H1 (cell line): ENCODE results near the gene HPCAL4. TPM values are rescaled to one million over a fixed set of nuclear protein-coding genes. Genes with fewer than 3 reads are reported as not detected.

Experiments used
- CTCF ChIA-PET: fragments of 300-600 bp; sonication (Branson Sonifier 250); formaldehyde crosslinking; loops from one replicate; lab custom pipeline; 2021; ENCODE audit not compliant: partially characterized antibody; lab: Charles Lee
- POLR2A ChIA-PET: fragments of 300-600 bp; sonication (Branson Sonifier 250); formaldehyde crosslinking; loops from one replicate; lab custom pipeline; 2021; ENCODE audit warnings: inconsistent platforms; ENCODE audit not compliant: partially characterized antibody; lab: Charles Lee
- DNase-seq, 2 experiments: peaks; one replicate each; pipeline versions ENCODE4 v3.0.0 to v3.0.0-alpha.2; 2010 to 2022; ENCODE audit warnings: low spot score in 2 of 2, low read depth in 1 of 2, mixed read lengths in 1 of 2
- FAIRE-seq: peaks from 2 replicates; lab custom pipeline; 2011; peaks lifted over from hg19 to GRCh38; lab: Jason Lieb, UNC
- H2AFZ ChIP-seq: 2 replicates; pipeline ENCODE4 v1.8.1; 2012; ENCODE audit warnings: low read length, inconsistent platforms
- H2AK5ac ChIP-seq: 2 replicates; pipeline ENCODE4 v1.6.1; 2013; ENCODE audit warnings: low read depth, low read length
- H2BK120ac ChIP-seq: replicated peaks from 2 replicates; pipeline ENCODE3; 2013; ENCODE audit warnings: low read depth, low read length, inconsistent platforms
- H2BK12ac ChIP-seq: 2 replicates; pipeline ENCODE4 v1.6.1; 2013; ENCODE audit warnings: low read depth, low read length
- H2BK15ac ChIP-seq: 2 replicates; pipeline ENCODE4 v1.6.1; 2013; ENCODE audit warnings: low read length
- H2BK20ac ChIP-seq: 2 replicates; pipeline ENCODE4 v1.6.1; 2013; ENCODE audit warnings: low read length
- H2BK5ac ChIP-seq: 2 replicates; pipeline ENCODE4 v1.6.1; 2013; ENCODE audit warnings: low read depth, low read length
- H3K14ac ChIP-seq: 2 replicates; pipeline ENCODE4 v1.6.1; 2013; ENCODE audit warnings: inconsistent platforms; ENCODE audit not compliant: insufficient read length
- H3K18ac ChIP-seq: 2 replicates; pipeline ENCODE4 v1.6.1; 2013; ENCODE audit warnings: low read length; ENCODE audit errors: extremely low read depth
- H3K23ac ChIP-seq: 2 replicates; pipeline ENCODE4 v1.6.1; 2013; ENCODE audit warnings: inconsistent platforms; ENCODE audit not compliant: insufficient read length
- H3K23me2 ChIP-seq: 2 replicates; pipeline ENCODE4 v1.6.1; 2013; ENCODE audit warnings: low read depth, low read length
- H3K27ac ChIP-seq: 2 replicates; pipeline ENCODE4 v1.6.1; 2011; ENCODE audit warnings: low read depth, low read length, inconsistent platforms
- H3K27me3 ChIP-seq, 4 experiments: replicated peaks in 1 of 4; 1 replicate in 1 of 4; 2 replicates in 3 of 4; pipeline versions ENCODE4 v1.6.1 to v1.8.1; 2011 to 2013; ENCODE audit warnings: low read length in 3 of 4, mild to moderate bottlenecking in 3 of 4, inconsistent platforms in 2 of 4, mixed read lengths in 2 of 4, moderate library complexity in 1 of 4; ENCODE audit not compliant: control insufficient read depth in 3 of 4, insufficient read depth in 3 of 4; ENCODE audit errors: extremely low read depth in 1 of 4
- H3K36me3 ChIP-seq, 4 experiments: 2 replicates each; pipeline versions ENCODE4 v1.6.1 to v1.8.1; 2011 to 2013; ENCODE audit warnings: mild to moderate bottlenecking in 4 of 4, low read length in 3 of 4, moderate library complexity in 2 of 4, control low read depth in 1 of 4, inconsistent platforms in 1 of 4; ENCODE audit not compliant: insufficient read depth in 4 of 4, control insufficient read depth in 2 of 4
- H3K4ac ChIP-seq: replicated peaks from 2 replicates; pipeline ENCODE3; 2013; ENCODE audit warnings: low read length, low read depth, mixed read lengths, inconsistent platforms; ENCODE audit not compliant: insufficient read length
- H3K4me1 ChIP-seq, 4 experiments: replicated peaks in 1 of 4; 1 replicate in 1 of 4; 2 replicates in 3 of 4; pipeline versions ENCODE4 v1.6.1 to v1.8.1; 2011 to 2013; ENCODE audit warnings: low read length in 3 of 4, inconsistent platforms in 2 of 4, mixed read lengths in 1 of 4; ENCODE audit not compliant: insufficient read depth in 4 of 4, control insufficient read depth in 3 of 4
- H3K4me2 ChIP-seq, 2 experiments: 2 replicates each; pipeline versions ENCODE4 v1.6.1 to v1.8.1; 2011 to 2013; ENCODE audit warnings: low read depth in 2 of 2, low read length in 2 of 2, control low read depth in 1 of 2, inconsistent platforms in 1 of 2, mild to moderate bottlenecking in 1 of 2; ENCODE audit not compliant: insufficient read depth in 1 of 2
- H3K4me3 ChIP-seq, 4 experiments: fragments of 200-600, 300-600 bp in 1 of 4; sonication (generic), shearing (Covaris generic), sonication (Bioruptor Twin) in 1 of 4; 2 replicates each; pipeline versions ENCODE4 v1.5.1 to v1.8.1; 2011 to 2016; ENCODE audit warnings: low read length in 4 of 4, low read depth in 3 of 4, control low read depth in 2 of 4, inconsistent platforms in 2 of 4, mild to moderate bottlenecking in 2 of 4, mixed read lengths in 1 of 4, moderate library complexity in 1 of 4; ENCODE audit not compliant: insufficient read depth in 2 of 4; ENCODE audit errors: extremely low read depth in 1 of 4
- H3K56ac ChIP-seq: replicated peaks from 2 replicates; pipeline ENCODE3; 2013; ENCODE audit warnings: low read depth, mild to moderate bottlenecking, mixed read lengths, low read length, inconsistent platforms; ENCODE audit not compliant: insufficient read length
- H3K79me1 ChIP-seq: 2 replicates; pipeline ENCODE4 v1.6.1; 2013; ENCODE audit warnings: low read depth, low read length, control low read depth
- H3K79me2 ChIP-seq, 2 experiments: 2 replicates each; pipeline versions ENCODE4 v1.6.1 to v1.8.1; 2012 to 2013; ENCODE audit warnings: low read length in 2 of 2, mild to moderate bottlenecking in 2 of 2, inconsistent platforms in 1 of 2; ENCODE audit not compliant: insufficient read depth in 2 of 2, control insufficient read depth in 1 of 2
- H3K9ac ChIP-seq, 4 experiments: replicated peaks in 1 of 4; 1 replicate in 1 of 4; 2 replicates in 3 of 4; pipeline versions ENCODE4 v1.6.1 to v1.8.1; 2011 to 2013; ENCODE audit warnings: low read depth in 3 of 4, low read length in 3 of 4, control low read depth in 2 of 4, mild to moderate bottlenecking in 2 of 4, moderate library complexity in 2 of 4, inconsistent platforms in 1 of 4; ENCODE audit errors: extremely low read depth in 1 of 4
- H3K9me3 ChIP-seq, 2 experiments: 2 replicates each; pipeline versions ENCODE4 v1.6.1 to v1.8.1; 2012 to 2013; ENCODE audit warnings: mild to moderate bottlenecking in 2 of 2, moderate library complexity in 2 of 2, control low read depth in 1 of 2, inconsistent platforms in 1 of 2, low read depth in 1 of 2, low read length in 1 of 2, mixed read lengths in 1 of 2; ENCODE audit not compliant: insufficient read depth in 2 of 2
- H4K20me1 ChIP-seq, 2 experiments: replicated peaks in 1 of 2; 2 replicates each; pipeline versions ENCODE3 to v1.8.1; 2011 to 2013; ENCODE audit warnings: inconsistent platforms in 2 of 2, low read length in 2 of 2, mild to moderate bottlenecking in 1 of 2; ENCODE audit not compliant: insufficient read depth in 2 of 2, control insufficient read depth in 1 of 2
- H4K5ac ChIP-seq: 2 replicates; pipeline ENCODE4 v1.6.1; 2013; ENCODE audit warnings: low read length, low read depth, mixed read lengths, inconsistent platforms; ENCODE audit not compliant: insufficient read length
- H4K8ac ChIP-seq: 2 replicates; pipeline ENCODE4 v1.8.0; 2013; ENCODE audit warnings: mild to moderate bottlenecking, moderate library complexity, low read length, inconsistent platforms; ENCODE audit not compliant: insufficient read depth; ENCODE audit errors: extremely low read depth
- H4K91ac ChIP-seq: replicated peaks from 2 replicates; pipeline ENCODE3; 2013; ENCODE audit warnings: low read length, mixed read lengths, inconsistent platforms; ENCODE audit not compliant: insufficient read length
- ASH2L ChIP-seq: fragments of 200-600, 300-600 bp; sonication (generic); IDR thresholded peaks from one replicate; pipeline ENCODE4 v1.7.1; 2017; ENCODE audit warnings: low read length
- BACH1 ChIP-seq: IDR thresholded peaks from 2 replicates; pipeline ENCODE4 v1.6.1; 2012; ENCODE audit warnings: low read length, improper control_type of control experiment
- CBX8 ChIP-seq: fragments of 300-800, 300-1000 bp; sonication (generic); IDR thresholded peaks from 2 replicates; pipeline ENCODE4 v1.7.1; 2016; ENCODE audit warnings: low read depth, low read length, borderline replicate concordance
- CTBP2 ChIP-seq: IDR thresholded peaks from 2 replicates; pipeline ENCODE4 v1.7.0; 2011; ENCODE audit warnings: borderline replicate concordance, mild to moderate bottlenecking, moderate library complexity, mixed read lengths, low read length; ENCODE audit not compliant: insufficient read depth, insufficient read length
- EP300 ChIP-seq, 2 experiments: IDR thresholded peaks; 1 replicate in 1 of 2; 2 replicates in 1 of 2; pipeline ENCODE4 v1.6.1; 2011 to 2012; ENCODE audit warnings: low read depth in 2 of 2, low read length in 2 of 2, mild to moderate bottlenecking in 2 of 2, borderline replicate concordance in 1 of 2, inconsistent platforms in 1 of 2, moderate library complexity in 1 of 2
- EZH2 ChIP-seq: fragments of 200-600 bp; sonication (generic); IDR thresholded peaks from 2 replicates; pipeline ENCODE4 v1.7.1; 2012; ENCODE audit warnings: low read depth, mild to moderate bottlenecking, moderate library complexity, low read length, inconsistent platforms; ENCODE audit not compliant: severe bottlenecking
- JUND ChIP-seq: IDR thresholded peaks from 2 replicates; pipeline ENCODE4 v1.6.1; 2011; ENCODE audit warnings: mild to moderate bottlenecking, improper control_type of control experiment, low read length
- POU5F1 ChIP-seq: IDR thresholded peaks from 2 replicates; pipeline ENCODE4 v1.6.1; 2011; ENCODE audit warnings: low read depth, mild to moderate bottlenecking, low read length, moderate library complexity
- RXRA ChIP-seq: IDR thresholded peaks from 2 replicates; pipeline ENCODE4 v1.6.1; 2011; ENCODE audit warnings: low read depth, mild to moderate bottlenecking, low read length, moderate library complexity; ENCODE audit not compliant: insufficient read depth
- SRF ChIP-seq: IDR thresholded peaks from 2 replicates; pipeline ENCODE4 v1.6.1; 2011; ENCODE audit warnings: mild to moderate bottlenecking, low read depth, low read length, moderate library complexity
- ZNF274 ChIP-seq: IDR thresholded peaks from 2 replicates; pipeline ENCODE4 v1.7.0; 2012; ENCODE audit warnings: low read length, borderline replicate concordance; ENCODE audit errors: extremely low read depth
- WGBS, 2 experiments: shearing (Covaris generic) in 1 of 2; methylation state at CpG; one replicate each; pipeline versions ENCODE4 v1.1.6 to v1.1.7; 2013 to 2015; ENCODE audit warnings: low lambda C conversion rate in 2 of 2, mixed read lengths in 2 of 2, inconsistent platforms in 1 of 2, low coverage in 1 of 2, missing lambda C conversion rate in 1 of 2; ENCODE audit not compliant: insufficient replicate concordance in 2 of 2, insufficient coverage in 1 of 2, insufficient read length in 1 of 2; ENCODE audit errors: extremely low coverage in 1 of 2, missing lambda C conversion rate in 1 of 2; 5-methylcytosine and 5-hydroxymethylcytosine counted together
- polyA plus RNA-seq, 7 experiments: library from polyadenylated mRNA; depleted of rRNA in 3 of 7; stranded (reverse) in 5 of 7; unstranded in 2 of 7; fragments of >200 nt in 5 of 7; fragments of 200-250 nt in 2 of 7; gene quantifications; 1 replicate in 5 of 7; 2 replicates in 1 of 7; 4 replicates in 1 of 7; pipeline versions ENCODE4 v1.2.1 to v1.2.3, GENCODE V29; 2011 to 2013; ENCODE audit warnings: missing spikeins in 2 of 7, mixed read lengths in 2 of 7
- total RNA-seq: library from RNA; stranded (reverse); fragmentation: NEBNext Ultra II Directional; extraction: Animal tissue kit (Norgen Biotek cat#: 25700); gene quantifications from 2 replicates; pipeline ENCODE4 v1.2.1, GENCODE V29; 2021
- TF ChIP-seq, protein P1 (sequence below): IDR thresholded peaks from 2 replicates; pipeline ENCODE4 v1.6.1; 2012; ENCODE audit warnings: inconsistent platforms

The HPCAL4 gene
- total and polyA plus RNA-seq, 2 of the 8 experiments (the other 6 are each of a cell fraction or from before 2014, with no cell fraction given): 0.54 to 0.74 TPM

- peaks cover 77 to 99% (median 91%) of the 10 kb centered on the region in 4 experiments for H3K27me3 ChIP-seq
- H3K9ac ChIP-seq: no peak overlapping the region
- H2AFZ ChIP-seq: no peak overlapping the region
- no peak overlapping the region for H3K56ac ChIP-seq
- H4K91ac ChIP-seq: no peak overlapping the region
- no peak overlapping the region for H4K8ac ChIP-seq
- peak overlapping the region in 3 of 4 experiments; percentile 17 to 56 (median 23); a peak in 5 of 8 replicates for H3K4me3 ChIP-seq
- 18% methylated on average over 28 of the region's 28 CpGs; no CpG with 5 or more reads in 1 of the 2 experiments for WGBS, 2 experiments
- H2BK120ac ChIP-seq: no peak overlapping the region
- ChIA-PET POLR2A (interaction anchor here (1.3 to 5.7 kb wide), 3 partner anchors 10 to 66 kb away, joined by 3 to 32 read pairs (median 15); partner anchors contain the start of gene NT5C1A), CTCF (interaction anchor here (0.6 to 5.0 kb wide), 11 partner anchors 10 to 109 kb away, joined by 3 to 40 read pairs (median 3); partner anchors contain the start of gene NT5C1A)
- H4K20me1 ChIP-seq: peaks cover 0 to 8% of the 10 kb centered on the region in 2 experiments
- no peak overlapping the region for H3K23ac ChIP-seq
- no peak overlapping the region for H2BK15ac ChIP-seq
- H3K4me1 ChIP-seq: peaks cover 0 to 19% (median 7%) of the 10 kb centered on the region in 4 experiments; a peak in 5 of 7 replicates
- H2BK5ac ChIP-seq: no peak overlapping the region
- no peak overlapping the region for H2BK20ac ChIP-seq
- peaks cover 5% of the 10 kb centered on the region; the same call in 1 of the 2 replicates for H3K23me2 ChIP-seq
- H3K14ac ChIP-seq: no peak overlapping the region
- H4K5ac ChIP-seq: no peak overlapping the region
- H3K79me2 ChIP-seq: no peaks in the 10 kb centered on the region
- no peak overlapping the region for H3K18ac ChIP-seq
- no peak overlapping the region for H3K27ac ChIP-seq
- no peak overlapping the region for H2BK12ac ChIP-seq
- peak overlapping the region; percentile 75 for H3K4me2 ChIP-seq
- no peaks in the 10 kb centered on the region for H3K36me3 ChIP-seq
- no peaks in the 10 kb centered on the region for H3K79me1 ChIP-seq
- H3K4ac ChIP-seq: no peak overlapping the region
- DNase-seq (no peak), FAIRE-seq (no peak)
- no peak overlapping the region for H2AK5ac ChIP-seq
- no peaks in the 10 kb centered on the region for H3K9me3 ChIP-seq
- TF ChIP-seq ASH2L (no peak), CBX8 (no peak), ZNF274 (no peak), CTBP2 (no peak), POU5F1 (no peak), JUND (no peak), EZH2 (peak; percentile 14), SRF (no peak), RXRA (no peak), EP300 (IDR thresholded peaks at IDR 0.05; ENCODE audit: borderline replicate concordance in 1 of 2, low read depth in 2 of 2, low read length in 2 of 2) (no peak), BACH1 (no peak)
- TF ChIP-seq, protein P1, sequence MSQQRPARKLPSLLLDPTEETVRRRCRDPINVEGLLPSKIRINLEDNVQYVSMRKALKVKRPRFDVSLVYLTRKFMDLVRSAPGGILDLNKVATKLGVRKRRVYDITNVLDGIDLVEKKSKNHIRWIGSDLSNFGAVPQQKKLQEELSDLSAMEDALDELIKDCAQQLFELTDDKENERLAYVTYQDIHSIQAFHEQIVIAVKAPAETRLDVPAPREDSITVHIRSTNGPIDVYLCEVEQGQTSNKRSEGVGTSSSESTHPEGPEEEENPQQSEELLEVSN: peak; percentile 82; the same call in 1 of the 2 replicates
These were observed 345 bp downstream of the HPCAL4 start for GRCh38 chr1:39690794-39691382.
